ENCODE data around the gene TBRG4. TPM values are rescaled to one million over a fixed set of nuclear protein-coding genes. Genes with fewer than 3 reads are reported as not detected.

Gene TBRG4
- total RNA-seq, 1 experiment from 2014 or later: 127 TPM

GRCh38 chr7:45146531-45147379, 35.3 kb upstream of the TBRG4 start:
- Histone ChIP-seq H2AK5ac (ENCODE audit: insufficient read length, low read length) (no peak overlapping the region), H3K79me1 (ENCODE audit: insufficient read depth, low read depth, low read length, poor library complexity, severe bottlenecking) (no peaks in the 10 kb centered on the region), H2AFZ (ENCODE audit: low read length) (no peak overlapping the region), H3K23me2 (ENCODE audit: insufficient read length, low read depth, low read length, poor library complexity, severe bottlenecking) (no peaks in the 10 kb centered on the region), H2BK120ac (ENCODE audit: low read depth, low read length, poor library complexity, severe bottlenecking) (no peak overlapping the region), H3K56ac (ENCODE audit: insufficient read length, low read depth, low read length) (no peak overlapping the region), H3K79me2 (ENCODE audit: insufficient read depth, low read length) (no peaks in the 10 kb centered on the region), H3K14ac (ENCODE audit: insufficient read depth, low read length) (no peak overlapping the region; the same call in 1 of the 2 replicates), H3T11ph (ENCODE audit: low read length) (no peak overlapping the region), H3K27me3 (ENCODE audit: insufficient read depth, low read length) (no peaks in the 10 kb centered on the region), H4K8ac (replicated peaks; ENCODE audit: insufficient read length, low read depth, low read length) (no peak overlapping the region), H2BK15ac (ENCODE audit: low read depth, low read length) (no peak overlapping the region), H3K18ac (ENCODE audit: insufficient read length, low read depth, low read length) (no peak overlapping the region), H3K27ac (ENCODE audit: insufficient read length, low read depth, low read length) (no peak overlapping the region), H2BK5ac (ENCODE audit: insufficient read length, low read length) (no peak overlapping the region), H3K4me1 (ENCODE audit: insufficient read depth, low read length) (peaks cover 2% of the 10 kb centered on the region; the same call in 1 of the 2 replicates), H3K9me3 (ENCODE audit: control insufficient read depth, low read depth, low read length) (no peaks in the 10 kb centered on the region), H4K5ac (ENCODE audit: insufficient read length, low read depth, low read length) (no peak overlapping the region), H3K4me2 (ENCODE audit: insufficient read depth, insufficient read length, low read length) (no peak overlapping the region), H3K9ac (ENCODE audit: extremely low read depth, insufficient read length, low read length) (no peak overlapping the region), H3K4ac (ENCODE audit: low read depth, low read length) (no peak overlapping the region), H2BK12ac (ENCODE audit: insufficient read length, low read depth, low read length) (no peak overlapping the region), H4K91ac (ENCODE audit: insufficient read length, low read depth, low read length) (no peak overlapping the region), H3K23ac (ENCODE audit: insufficient read length, low read depth, low read length) (no peak overlapping the region), H2BK20ac (ENCODE audit: low read depth, low read length, poor library complexity, severe bottlenecking) (no peak overlapping the region), H4K20me1 (ENCODE audit: control insufficient read depth, insufficient read depth, insufficient read length) (no peaks in the 10 kb centered on the region)
- H3K9me3 Mint-ChIP-seq: no peaks in the 10 kb centered on the region
- H3K27ac Mint-ChIP-seq: no peak overlapping the region
- H3K27me3 Mint-ChIP-seq (ENCODE audit: low read depth): peaks cover 13% of the 10 kb centered on the region
- no peaks in the 10 kb centered on the region for H3K36me3 Mint-ChIP-seq (ENCODE audit: insufficient read depth in 1 of 3, low read depth in 3 of 3)
- DNase-seq: peak; percentile 31
- H3K4me3 Mint-ChIP-seq: no peak overlapping the region
- peaks cover 0 to 5% of the 10 kb centered on the region in 2 experiments; a peak in 2 of 4 replicates for H3K4me1 Mint-ChIP-seq
- no CpG with 5 or more reads among the region's 19 CpGs for WGBS (ENCODE audit: extremely low coverage, insufficient read length, low lambda C conversion rate)
- TF ChIP-seq CTCF (conservative IDR thresholded peaks at IDR 0.05): 0 out of 3 replicates have a peak, but pooled peaks have one; percentile 14

Measured in H9 (cell line).